Lung (tissue), 12 donors: ENCODE data around the gene CNPY2. TPM values are rescaled to one million over a fixed set of nuclear protein-coding genes. Genes with fewer than 3 reads are reported as not detected.
A peak's percentile ranks its signal among the peaks of the same experiment; 100 is the strongest.

Experiments used
- ATAC-seq: fragments of 200-7000 bp; cut with Tn5 transposase; one replicate; pipeline ENCODE4 v1.9.1; 2020; ENCODE audit warnings: moderate number of reproducible peaks; ENCODE audit not compliant: insufficient read depth, low FRiP score
- DNase-seq, 3 donors: peaks; one replicate each; pipeline ENCODE4 v3.0.0-alpha.2; 2013 to 2017
- H3K27ac ChIP-seq, 2 donors: one replicate each; pipeline ENCODE4 v1.5.1; 2013; ENCODE audit warnings: mild to moderate bottlenecking in 2 of 2, moderate library complexity in 2 of 2, control low read depth in 1 of 2, inconsistent platforms in 1 of 2, low read depth in 1 of 2, low read length in 1 of 2
- H3K27me3 ChIP-seq, 3 donors: one replicate each; pipeline ENCODE4 v1.5.1; 2013; ENCODE audit warnings: low read length in 2 of 3; ENCODE audit not compliant: control insufficient read depth in 3 of 3, insufficient read depth in 3 of 3
- H3K36me3 ChIP-seq, 4 donors: one replicate each; pipeline ENCODE4 v1.5.1; 2013; ENCODE audit warnings: low read length in 4 of 4, mild to moderate bottlenecking in 1 of 4, moderate library complexity in 1 of 4; ENCODE audit not compliant: control insufficient read depth in 4 of 4, insufficient read depth in 4 of 4
- H3K4me1 ChIP-seq, 5 donors: one replicate each; pipeline ENCODE4 v1.5.1; 2013; ENCODE audit warnings: low read length in 5 of 5, mild to moderate bottlenecking in 2 of 5, moderate library complexity in 1 of 5; ENCODE audit not compliant: control insufficient read depth in 5 of 5, insufficient read depth in 5 of 5
- H3K4me3 ChIP-seq: one replicate; pipeline ENCODE4 v1.5.1; 2013; ENCODE audit warnings: mild to moderate bottlenecking, control low read depth, moderate library complexity
- H3K9ac ChIP-seq, 2 donors: one replicate each; pipeline ENCODE4 v1.5.1; 2013; ENCODE audit warnings: low read length in 2 of 2, control low read depth in 1 of 2; ENCODE audit not compliant: insufficient read depth in 1 of 2
- H3K9me3 ChIP-seq, 4 donors: one replicate each; pipeline ENCODE4 v1.5.1; 2013; ENCODE audit warnings: low read length in 3 of 4, mild to moderate bottlenecking in 1 of 4, moderate library complexity in 1 of 4; ENCODE audit not compliant: control insufficient read depth in 4 of 4, insufficient read depth in 3 of 4
- WGBS, 2 donors: extraction: QIAGEN DNeasy Blood & Tissue Kit; methylation state at CpG; one replicate each; pipeline ENCODE4 v1.1.7; 2013; 5-methylcytosine and 5-hydroxymethylcytosine counted together
- polyA plus RNA-seq, 2 donors: library from polyadenylated mRNA; stranded (reverse); fragments of 200-250 nt; gene quantifications; one replicate each; pipeline ENCODE4 v1.2.1, GENCODE V29; 2013
- total RNA-seq, 2 donors: library from RNA; depleted of rRNA in 1 of 2; stranded (reverse); fragments of >200 nt in 1 of 2; gene quantifications; one replicate each; pipeline ENCODE4 v1.2.1, GENCODE V29; 2014 to 2021
- TF ChIP-seq, protein P1 (sequence below): IDR thresholded peaks from 2 replicates; pipeline ENCODE4 v1.5.1; 2012; ENCODE audit warnings: mild to moderate bottlenecking; ENCODE audit errors: control extremely low read depth, extremely low read depth
- donor health status: control.
- donor health status: control.
- donor health status: Bipolar disorder and iron deficiency.
- donor health status: healthy.
- donor health status: DM: yes; HTN: yes; CAD: no.

The CNPY2 gene
- total and polyA plus RNA-seq, 4 donors, result 38.8 to 153 (median 126) TPM

GRCh38 chr12:56361487-56362129, 45.8 kb upstream of the CNPY2 start:
- H3K27me3 ChIP-seq, result no peaks in the 10 kb centered on the region
- TF ChIP-seq, protein P1, sequence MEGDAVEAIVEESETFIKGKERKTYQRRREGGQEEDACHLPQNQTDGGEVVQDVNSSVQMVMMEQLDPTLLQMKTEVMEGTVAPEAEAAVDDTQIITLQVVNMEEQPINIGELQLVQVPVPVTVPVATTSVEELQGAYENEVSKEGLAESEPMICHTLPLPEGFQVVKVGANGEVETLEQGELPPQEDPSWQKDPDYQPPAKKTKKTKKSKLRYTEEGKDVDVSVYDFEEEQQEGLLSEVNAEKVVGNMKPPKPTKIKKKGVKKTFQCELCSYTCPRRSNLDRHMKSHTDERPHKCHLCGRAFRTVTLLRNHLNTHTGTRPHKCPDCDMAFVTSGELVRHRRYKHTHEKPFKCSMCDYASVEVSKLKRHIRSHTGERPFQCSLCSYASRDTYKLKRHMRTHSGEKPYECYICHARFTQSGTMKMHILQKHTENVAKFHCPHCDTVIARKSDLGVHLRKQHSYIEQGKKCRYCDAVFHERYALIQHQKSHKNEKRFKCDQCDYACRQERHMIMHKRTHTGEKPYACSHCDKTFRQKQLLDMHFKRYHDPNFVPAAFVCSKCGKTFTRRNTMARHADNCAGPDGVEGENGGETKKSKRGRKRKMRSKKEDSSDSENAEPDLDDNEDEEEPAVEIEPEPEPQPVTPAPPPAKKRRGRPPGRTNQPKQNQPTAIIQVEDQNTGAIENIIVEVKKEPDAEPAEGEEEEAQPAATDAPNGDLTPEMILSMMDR, result no peak
- ATAC-seq, result no peak
- no peak overlapping the region for H3K27ac ChIP-seq
- no peak overlapping the region for H3K9ac ChIP-seq
- H3K4me3 ChIP-seq, result no peak overlapping the region
- peak in 1 of 3 donors; percentile 10 for DNase-seq
- H3K9me3 ChIP-seq, result no peaks in the 10 kb centered on the region
- WGBS, 2 donors, result 80 to 89% methylated on average over 8 of the region's 8 CpGs
- peaks cover 0 to under 1% (median 0%) of the 10 kb centered on the region in 4 donors for H3K36me3 ChIP-seq
- peaks cover 0 to 15% (median 4%) of the 10 kb centered on the region in 5 donors for H3K4me1 ChIP-seq

- peak; percentile 100 for DNase-seq
- H3K27me3 ChIP-seq, result no peaks in the 10 kb centered on the region
- WGBS, 2 donors, result 0% methylated on average over 54 of the region's 54 CpGs
Measured at GRCh38 chr12:56359851-56360767, 44.3 kb upstream of the CNPY2 start, which contains the start of gene STAT2. STAT2 (minus strand) TSS chr12:56360107; CDS start chr12:56356571, 3,536 bp downstream.

GRCh38 chr12:56358836-56359532, 43.2 kb upstream of the CNPY2 start:
- H3K9ac ChIP-seq, result peak overlapping the region; percentile 83 to 98
- 2 to 3% methylated on average over 1 of the region's 1 CpG for WGBS, 2 donors
- H3K4me3 ChIP-seq, result peak overlapping the region; percentile 23
- H3K27ac ChIP-seq, result peak overlapping the region; percentile 10 to 74
- no peaks in the 10 kb centered on the region for H3K9me3 ChIP-seq
- peaks cover 9 to 25% (median 22%) of the 10 kb centered on the region in 4 donors for H3K36me3 ChIP-seq
- ATAC-seq (no peak), DNase-seq (peak in 2 of 3 donors; percentile 40 to 54)
- H3K4me1 ChIP-seq, result peaks cover 0 to 15% (median 4%) of the 10 kb centered on the region in 5 donors
- TF ChIP-seq, protein P1, result no peak
- H3K27me3 ChIP-seq, result no peaks in the 10 kb centered on the region

More at GRCh38 chr12:56359851-56360767, 44.3 kb upstream of the CNPY2 start, which contains the start of gene STAT2:
- TF ChIP-seq, protein P1, result peak; percentile 0
- H3K9me3 ChIP-seq, result no peaks in the 10 kb centered on the region
- peak within 1 kb of the TSS; percentile 76 for H3K4me3 ChIP-seq
- H3K36me3 ChIP-seq, result peaks cover 0 to 14% (median 11%) of the 10 kb centered on the region in 4 donors
- peak within 1 kb of the TSS; percentile 83 to 98 for H3K9ac ChIP-seq
- H3K4me1 ChIP-seq, result peaks cover 0 to 15% (median 4%) of the 10 kb centered on the region in 5 donors
- peak within 1 kb of the TSS; percentile 87 to 95 for H3K27ac ChIP-seq
- ATAC-seq, result peak; percentile 97
